CD8-positive, alpha-beta memory T cell (primary cell): Measurements from ENCODE around the gene FBH1. TPM values are rescaled to one million over a fixed set of nuclear protein-coding genes. Genes with fewer than 3 reads are reported as not detected.

ENCODE experiments used
- CTCF ChIA-PET: fragments of 350-600 bp; sonication (Branson Sonifier 250); formaldehyde crosslinking; loops from one replicate; lab custom pipeline; 2021; ENCODE audit warnings: antibody characterized with exemption; lab: Charles Lee
- POLR2A ChIA-PET: fragments of 350-600 bp; sonication (Branson Sonifier 250); formaldehyde crosslinking; loops from one replicate; lab custom pipeline; 2021; ENCODE audit warnings: antibody characterized with exemption; lab: Charles Lee
- DNase-seq, 5 donors: peaks; one replicate each; pipeline versions ENCODE4 v3.0.0 to v3.0.0-alpha.2; 2020 to 2022; ENCODE audit warnings: mixed read lengths in 1 of 5
- H3K27ac ChIP-seq: one replicate; pipeline ENCODE4 v1.7.0; 2013; ENCODE audit warnings: low read depth, mild to moderate bottlenecking, low read length, moderate library complexity
- H3K27me3 ChIP-seq: 2 replicates; pipeline ENCODE4 v1.7.0; 2013; ENCODE audit warnings: low read length, mild to moderate bottlenecking; ENCODE audit not compliant: insufficient read depth, poor library complexity, severe bottlenecking
- H3K36me3 ChIP-seq: 2 replicates; pipeline ENCODE4 v1.7.0; 2013; ENCODE audit warnings: mild to moderate bottlenecking, low read length, moderate library complexity; ENCODE audit not compliant: insufficient read depth
- H3K4me1 ChIP-seq: 2 replicates; pipeline ENCODE4 v1.7.0; 2013; ENCODE audit warnings: mild to moderate bottlenecking, low read length, moderate library complexity; ENCODE audit not compliant: insufficient read depth
- H3K4me3 ChIP-seq: 2 replicates; pipeline ENCODE4 v1.7.0; 2013; ENCODE audit warnings: mild to moderate bottlenecking, low read length
- H3K9me3 ChIP-seq: 2 replicates; pipeline ENCODE4 v1.7.0; 2013; ENCODE audit warnings: mild to moderate bottlenecking, low read length
- H3K27ac Mint-ChIP-seq, 8 donors: one replicate each; pipeline ENCODE4 v1.8.0; 2020 to 2021; ENCODE audit warnings: mixed read lengths in 8 of 8, mild to moderate bottlenecking in 6 of 8, inconsistent platforms in 3 of 8, moderate library complexity in 3 of 8
- H3K27me3 Mint-ChIP-seq, 2 donors: one replicate each; pipeline ENCODE4 v1.8.0; 2020 to 2021; ENCODE audit warnings: mixed read lengths in 2 of 2, mild to moderate bottlenecking in 1 of 2, moderate library complexity in 1 of 2
- H3K36me3 Mint-ChIP-seq, 3 donors: one replicate each; pipeline ENCODE4 v1.8.0; 2020 to 2021; ENCODE audit warnings: mixed read lengths in 3 of 3, inconsistent platforms in 1 of 3, mild to moderate bottlenecking in 1 of 3
- H3K4me1 Mint-ChIP-seq, 3 donors: one replicate each; pipeline ENCODE4 v1.8.0; 2020 to 2021; ENCODE audit warnings: mixed read lengths in 3 of 3, inconsistent platforms in 1 of 3, mild to moderate bottlenecking in 1 of 3
- H3K4me3 Mint-ChIP-seq, 7 donors: one replicate each; pipeline ENCODE4 v1.8.0; 2020 to 2021; ENCODE audit warnings: mixed read lengths in 7 of 7, mild to moderate bottlenecking in 6 of 7, moderate library complexity in 4 of 7, inconsistent platforms in 2 of 7
- H3K9me3 Mint-ChIP-seq, 5 donors: one replicate each; pipeline ENCODE4 v1.8.0; 2020 to 2022; ENCODE audit warnings: mixed read lengths in 5 of 5, mild to moderate bottlenecking in 3 of 5, moderate library complexity in 2 of 5, inconsistent platforms in 1 of 5
- polyA plus RNA-seq: library from polyadenylated mRNA; unstranded; fragments of 300-500 nt; fragmentation: Illumina TruSeq; gene quantifications from one replicate; pipeline ENCODE4 v1.2.3, GENCODE V29; 2021
- total RNA-seq, 2 experiments: library from RNA; stranded (reverse); gene quantifications; one replicate each; pipeline ENCODE4 v1.2.3, GENCODE V29; 2021

FBH1 gene
- total and polyA plus RNA-seq, 3 experiments from 2014 or later: 58.7 to 82.2 (median 59.3) TPM

DNA sequence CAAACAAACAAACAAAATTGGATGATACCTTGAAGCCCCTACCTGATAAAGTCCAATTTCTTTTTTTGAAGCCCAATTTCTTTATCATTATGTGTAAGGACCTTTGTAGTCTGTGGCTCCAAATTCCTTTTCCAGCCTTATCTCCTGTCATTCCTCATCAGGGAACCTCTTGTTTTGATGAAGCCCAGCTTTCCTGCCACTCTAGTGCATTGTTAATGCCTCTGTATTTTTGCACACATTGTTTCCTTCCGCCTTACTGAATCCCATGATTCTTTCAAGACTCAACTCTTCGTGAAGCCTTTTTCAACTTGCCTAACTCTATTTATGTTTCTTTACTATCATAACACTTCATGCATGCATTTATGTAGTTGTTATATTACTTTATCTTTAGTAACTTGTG, 3.3 kb downstream of the FBH1 start:
- Histone ChIP-seq H3K27me3 (no peaks in the 10 kb centered on the region), H3K4me3 (no peak overlapping the region), H3K4me1 (peaks cover 50% of the 10 kb centered on the region), H3K36me3 (no peaks in the 10 kb centered on the region), H3K9me3 (no peaks in the 10 kb centered on the region), H3K27ac (no peak overlapping the region)
- H3K4me3 Mint-ChIP-seq: peak overlapping the region in 2 of 7 donors; percentile 1 to 35
- DNase-seq: no peak
- peak overlapping the region in 5 of 8 donors; percentile 0 to 66 (median 25) for H3K27ac Mint-ChIP-seq
- H3K4me1 Mint-ChIP-seq: peaks cover 41 to 66% (median 66%) of the 10 kb centered on the region in 3 donors
- no peaks in the 10 kb centered on the region for H3K27me3 Mint-ChIP-seq
- H3K9me3 Mint-ChIP-seq: peaks cover 0 to 9% (median 3%) of the 10 kb centered on the region in 5 donors
- CTCF ChIA-PET: no interaction called here
- H3K36me3 Mint-ChIP-seq: peaks cover 3 to 54% (median 22%) of the 10 kb centered on the region in 3 donors
- POLR2A ChIA-PET: interaction anchor here (0.5 kb wide), 1 partner anchor 14 kb away, joined by 4 read pairs; no protein-coding TSS in a partner anchor

DNA sequence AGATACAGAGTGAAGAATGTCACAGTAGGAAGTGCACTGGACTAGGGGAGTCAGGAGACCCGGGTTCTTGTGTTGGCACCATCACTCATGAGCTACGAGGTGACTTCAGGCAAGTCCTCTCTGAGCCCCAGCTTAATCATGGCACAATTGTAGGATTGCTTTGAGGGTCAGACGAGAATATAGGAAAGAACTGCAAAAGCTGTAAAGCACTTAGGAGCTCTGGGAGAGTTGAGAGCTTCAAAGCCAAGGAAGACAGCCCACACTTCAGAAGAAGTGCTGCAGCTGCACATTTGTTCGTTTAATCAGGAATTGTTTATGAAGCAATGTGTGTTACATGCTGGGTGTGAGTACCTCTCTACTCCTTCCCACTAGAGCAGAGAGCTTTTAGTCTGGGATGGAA, 4.4 kb downstream of the FBH1 start:
- peaks cover 35 to 68% (median 65%) of the 10 kb centered on the region in 3 donors for H3K4me1 Mint-ChIP-seq
- no peaks in the 10 kb centered on the region for H3K27me3 Mint-ChIP-seq
- Histone ChIP-seq H3K36me3 (no peaks in the 10 kb centered on the region), H3K27ac (peak overlapping the region; percentile 26), H3K9me3 (no peaks in the 10 kb centered on the region), H3K4me1 (peaks cover 45% of the 10 kb centered on the region), H3K4me3 (no peak overlapping the region), H3K27me3 (no peaks in the 10 kb centered on the region)
- ChIA-PET CTCF (interaction anchor here (0.7 to 1.7 kb wide), 2 partner anchors 8 to 14 kb away, joined by 3 read pairs; no protein-coding TSS in a partner anchor), POLR2A (no interaction called here)
- peaks cover 0 to 9% (median 3%) of the 10 kb centered on the region in 5 donors for H3K9me3 Mint-ChIP-seq
- no peak for DNase-seq
- peaks cover 3 to 57% (median 22%) of the 10 kb centered on the region in 3 donors for H3K36me3 Mint-ChIP-seq
- H3K27ac Mint-ChIP-seq: no peak overlapping the region
- no peak overlapping the region for H3K4me3 Mint-ChIP-seq

DNA sequence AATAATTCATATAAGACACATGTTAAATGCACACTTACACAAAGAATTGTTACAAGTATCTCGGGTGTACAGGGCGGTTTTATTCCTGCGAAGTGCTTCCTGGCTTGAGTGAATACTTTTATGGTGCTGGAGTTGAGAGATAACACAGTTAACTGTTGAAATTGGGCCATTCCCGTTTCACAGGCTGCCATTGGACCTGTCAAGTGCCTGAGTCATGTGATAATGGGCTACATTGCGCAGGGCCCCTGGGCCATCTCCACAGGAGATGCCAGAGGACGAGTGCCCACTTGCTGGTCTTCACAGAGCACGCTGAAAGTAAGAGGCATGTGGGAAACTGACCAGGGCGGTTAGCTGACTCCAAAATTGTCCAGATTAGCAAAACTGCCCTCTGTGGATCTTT, 4.8 kb downstream of the FBH1 start:
- Mint-ChIP-seq H3K4me3 (no peak overlapping the region), H3K27me3 (no peaks in the 10 kb centered on the region), H3K4me1 (peaks cover 35 to 71% (median 65%) of the 10 kb centered on the region in 3 donors), H3K36me3 (peaks cover 3 to 55% (median 22%) of the 10 kb centered on the region in 3 donors), H3K27ac (no peak overlapping the region), H3K9me3 (peaks cover 0 to 9% (median 3%) of the 10 kb centered on the region in 5 donors)
- Histone ChIP-seq H3K27me3 (no peaks in the 10 kb centered on the region), H3K27ac (peak overlapping the region; percentile 26), H3K9me3 (no peaks in the 10 kb centered on the region), H3K4me3 (no peak overlapping the region), H3K36me3 (no peaks in the 10 kb centered on the region), H3K4me1 (peaks cover 45% of the 10 kb centered on the region)
- CTCF ChIA-PET: interaction anchor here (1.7 kb wide), 1 partner anchor 14 kb away, joined by 3 read pairs; no protein-coding TSS in a partner anchor
- POLR2A ChIA-PET: no interaction called here
- DNase-seq: no peak

DNA sequence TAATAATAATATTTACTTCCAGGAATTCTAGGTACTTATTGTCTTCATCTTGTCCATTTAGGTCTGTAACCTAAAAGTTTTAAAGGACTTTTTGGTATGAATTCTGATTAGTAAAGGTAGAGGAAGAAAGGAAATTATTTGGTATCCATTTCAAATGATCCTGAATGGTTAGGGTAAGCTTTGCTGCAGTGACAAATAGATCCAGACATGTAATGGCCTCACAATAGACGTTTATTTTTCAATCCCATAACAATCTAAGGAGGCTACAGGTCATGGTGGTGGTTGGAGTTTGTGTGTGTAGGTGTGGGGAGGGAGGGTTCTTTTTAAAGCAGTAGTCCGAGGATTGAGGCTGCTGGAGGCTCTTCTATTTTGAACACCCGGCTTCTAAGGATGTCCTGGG, 5.3 kb downstream of the FBH1 start:
- Mint-ChIP-seq H3K4me3 (no peak overlapping the region), H3K9me3 (peaks cover 0 to 9% (median 3%) of the 10 kb centered on the region in 5 donors), H3K27ac (peak overlapping the region in 2 of 8 donors; percentile 17 to 18), H3K27me3 (no peaks in the 10 kb centered on the region), H3K36me3 (peaks cover 3 to 57% (median 22%) of the 10 kb centered on the region in 3 donors), H3K4me1 (peaks cover 35 to 74% (median 65%) of the 10 kb centered on the region in 3 donors)
- POLR2A ChIA-PET: no interaction called here
- no peaks in the 10 kb centered on the region for H3K36me3 ChIP-seq
- H3K27ac ChIP-seq: no peak overlapping the region
- no peak for DNase-seq
- no peaks in the 10 kb centered on the region for H3K27me3 ChIP-seq
- no peaks in the 10 kb centered on the region for H3K9me3 ChIP-seq
- peaks cover 45% of the 10 kb centered on the region for H3K4me1 ChIP-seq
- no peak overlapping the region for H3K4me3 ChIP-seq
- CTCF ChIA-PET: interaction anchor here (1.7 kb wide), 1 partner anchor 15 kb away, joined by 3 read pairs; no protein-coding TSS in a partner anchor

DNA sequence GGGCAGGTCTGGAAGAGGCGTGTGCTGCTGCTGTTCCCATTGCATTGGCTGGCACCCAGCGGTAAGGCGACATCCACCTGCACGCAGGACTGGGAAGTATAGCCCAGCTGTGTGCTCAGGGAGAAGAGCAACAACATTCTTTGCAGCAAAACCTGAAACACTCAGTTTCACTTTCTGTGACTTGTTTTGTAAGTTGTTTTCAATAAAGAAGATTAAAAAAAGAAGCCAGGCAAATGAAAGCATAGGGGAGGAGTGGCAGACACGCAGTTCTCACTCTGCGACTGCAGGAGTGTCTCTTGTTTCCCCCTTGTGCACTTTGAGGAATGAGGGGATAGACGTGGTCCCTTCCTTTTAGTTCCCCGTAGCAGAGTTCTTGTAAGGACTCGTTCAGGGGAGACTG, 5.8 kb downstream of the FBH1 start:
- Mint-ChIP-seq H3K27ac (peak overlapping the region in 3 of 8 donors; percentile 26 to 84 (median 48)), H3K4me1 (peaks cover 32 to 71% (median 62%) of the 10 kb centered on the region in 3 donors), H3K4me3 (no peak overlapping the region), H3K36me3 (peaks cover 3 to 55% (median 22%) of the 10 kb centered on the region in 3 donors), H3K9me3 (peaks cover 0 to 9% (median 3%) of the 10 kb centered on the region in 5 donors), H3K27me3 (no peaks in the 10 kb centered on the region)
- no peaks in the 10 kb centered on the region for H3K36me3 ChIP-seq
- CTCF ChIA-PET: no interaction called here
- DNase-seq: no peak
- H3K27me3 ChIP-seq: no peaks in the 10 kb centered on the region
- H3K9me3 ChIP-seq: no peaks in the 10 kb centered on the region
- peak overlapping the region; percentile 43 for H3K4me3 ChIP-seq
- H3K27ac ChIP-seq: no peak overlapping the region
- peaks cover 42% of the 10 kb centered on the region for H3K4me1 ChIP-seq
- POLR2A ChIA-PET: no interaction called here

DNA sequence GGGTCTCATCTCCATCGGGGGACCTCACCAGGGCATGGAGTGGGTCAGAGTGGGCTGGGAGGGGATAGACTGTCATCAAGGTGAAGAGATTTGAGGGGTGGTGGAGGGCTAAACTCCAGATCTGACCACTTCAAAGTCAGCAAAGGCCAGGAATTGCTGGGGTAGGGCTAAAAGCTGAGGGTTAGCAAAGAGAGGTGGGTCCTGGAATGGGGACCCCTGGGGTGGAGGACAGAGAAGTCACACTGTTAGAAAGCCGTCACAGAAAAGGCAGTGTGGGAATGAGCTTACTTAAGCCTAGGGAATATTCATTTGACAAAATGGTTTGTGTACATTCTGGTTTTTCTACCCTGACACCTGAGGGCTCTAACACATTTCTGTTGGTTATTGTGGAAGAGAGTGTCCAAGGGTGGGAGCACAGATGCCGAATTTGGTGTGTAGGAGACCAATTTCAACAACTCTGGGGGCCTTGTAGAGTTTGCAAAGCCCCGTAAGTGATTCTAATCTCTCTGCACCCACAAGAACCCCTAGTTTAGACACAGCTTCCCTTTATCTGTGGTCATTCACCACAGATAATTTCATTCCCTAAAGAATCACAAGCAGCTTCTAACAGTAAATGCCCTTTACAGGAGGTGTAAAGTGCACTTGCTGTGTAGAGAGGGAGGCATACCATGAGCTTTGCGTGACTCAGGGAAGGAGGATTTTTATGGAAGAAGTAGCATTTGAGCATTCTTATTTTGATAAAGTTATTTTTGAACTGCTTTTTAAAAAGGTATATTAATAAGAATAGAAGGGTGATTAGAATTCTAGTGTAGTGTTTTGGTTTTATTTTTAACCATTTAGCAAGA, 6.4 kb downstream of the FBH1 start:
- POLR2A ChIA-PET: no interaction called here

DNA sequence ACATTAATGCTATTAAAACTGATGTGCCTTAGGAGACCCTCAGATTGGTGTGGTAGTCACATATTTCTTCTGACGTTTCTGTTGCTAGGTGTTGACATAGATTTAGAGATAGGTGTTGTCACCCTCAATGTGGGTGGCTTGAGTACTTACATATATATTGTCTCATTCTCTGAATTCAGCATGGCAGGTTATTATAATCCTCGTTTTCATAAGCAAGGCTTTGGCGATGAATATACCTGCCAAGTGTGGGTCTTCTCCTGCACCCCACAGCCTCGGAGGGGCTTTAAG, 7.0 kb downstream of the FBH1 start:
- ChIA-PET POLR2A (no interaction called here), CTCF (no interaction called here)
- Mint-ChIP-seq H3K27me3 (no peaks in the 10 kb centered on the region), H3K27ac (no peak overlapping the region), H3K9me3 (peaks cover 0 to 9% (median 3%) of the 10 kb centered on the region in 5 donors), H3K4me3 (no peak overlapping the region), H3K36me3 (peaks cover 3 to 55% (median 22%) of the 10 kb centered on the region in 3 donors), H3K4me1 (peaks cover 24 to 61% (median 50%) of the 10 kb centered on the region in 3 donors)
- Histone ChIP-seq H3K4me1 (peaks cover 30% of the 10 kb centered on the region), H3K27ac (no peak overlapping the region), H3K27me3 (no peaks in the 10 kb centered on the region), H3K9me3 (no peaks in the 10 kb centered on the region), H3K36me3 (no peaks in the 10 kb centered on the region), H3K4me3 (no peak overlapping the region)
- no peak for DNase-seq

More for the DNA sequence above, 6.4 kb downstream of the FBH1 start:
- H3K36me3 ChIP-seq: no peaks in the 10 kb centered on the region
- DNase-seq: no peak
- Mint-ChIP-seq H3K4me3 (no peak overlapping the region), H3K4me1 (peaks cover 26 to 64% (median 55%) of the 10 kb centered on the region in 3 donors), H3K36me3 (peaks cover 3 to 55% (median 22%) of the 10 kb centered on the region in 3 donors), H3K27ac (peak overlapping the region in 4 of 8 donors; percentile 6 to 84 (median 55)), H3K27me3 (no peaks in the 10 kb centered on the region), H3K9me3 (peaks cover 0 to 9% (median 3%) of the 10 kb centered on the region in 5 donors)
- H3K9me3 ChIP-seq: no peaks in the 10 kb centered on the region
- CTCF ChIA-PET: no interaction called here
- H3K27me3 ChIP-seq: no peaks in the 10 kb centered on the region
- peak overlapping the region; percentile 43 for H3K4me3 ChIP-seq
- H3K27ac ChIP-seq: peak overlapping the region; percentile 4
- peaks cover 36% of the 10 kb centered on the region for H3K4me1 ChIP-seq

DNA sequence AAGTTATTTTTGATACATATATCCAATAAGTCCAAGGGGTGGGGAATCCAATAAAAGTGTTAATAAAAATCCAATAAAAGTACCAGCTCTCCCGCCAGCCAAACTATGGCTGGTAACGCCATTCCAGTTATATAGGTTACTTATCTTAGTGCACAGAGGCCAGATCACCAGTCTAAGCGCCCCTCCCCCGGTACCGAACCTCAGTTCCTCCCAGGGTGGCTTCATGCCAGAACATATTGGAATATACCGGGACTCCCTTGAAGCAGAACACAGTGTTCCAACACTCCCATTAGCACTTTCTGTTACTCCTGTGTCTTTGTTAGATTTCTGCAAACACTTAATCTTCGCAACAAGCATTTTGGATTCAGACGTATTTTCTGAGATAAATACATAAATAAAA, 7.5 kb downstream of the FBH1 start:
- Mint-ChIP-seq H3K9me3 (peaks cover 0 to 9% (median 3%) of the 10 kb centered on the region in 5 donors), H3K36me3 (peaks cover 3 to 55% (median 22%) of the 10 kb centered on the region in 3 donors), H3K27me3 (no peaks in the 10 kb centered on the region), H3K4me1 (peaks cover 19 to 59% (median 45%) of the 10 kb centered on the region in 3 donors), H3K4me3 (no peak overlapping the region), H3K27ac (no peak overlapping the region)
- no peaks in the 10 kb centered on the region for H3K27me3 ChIP-seq
- H3K27ac ChIP-seq: no peak overlapping the region
- no peak overlapping the region for H3K4me3 ChIP-seq
- no peaks in the 10 kb centered on the region for H3K36me3 ChIP-seq
- DNase-seq: no peak
- ChIA-PET CTCF (no interaction called here), POLR2A (no interaction called here)
- H3K4me1 ChIP-seq: peaks cover 25% of the 10 kb centered on the region
- H3K9me3 ChIP-seq: no peaks in the 10 kb centered on the region
